ENCODE results near the gene XPO6.

XPO6 gene

GRCh38 chr16:28183484-28183883 lies 28.3 kb downstream of the XPO6 start:
- DNase-seq: no peak

- DNase-seq: no peak
These were observed 29.0 kb downstream of the XPO6 start for GRCh38 chr16:28182801-28183200.

GRCh38 chr16:28182183-28182582 lies 29.6 kb downstream of the XPO6 start:
- DNase-seq: no peak

GRCh38 chr16:28181515-28181914 lies 30.2 kb downstream of the XPO6 start:
- no peak for DNase-seq

GRCh38 chr16:28180655-28181460 lies 30.9 kb downstream of the XPO6 start:
- peak; percentile 6 for DNase-seq

- DNase-seq: no peak
These were observed 32.4 kb downstream of the XPO6 start for GRCh38 chr16:28179354-28179753.

- DNase-seq: no peak
These were observed 36.0 kb downstream of the XPO6 start for GRCh38 chr16:28175715-28176114.

- no peak for DNase-seq
These were observed 39.4 kb downstream of the XPO6 start for GRCh38 chr16:28172336-28172735.

- DNase-seq: no peak
These were observed 39.9 kb downstream of the XPO6 start for GRCh38 chr16:28171816-28172215.

- no peak for DNase-seq
These were observed 42.7 kb downstream of the XPO6 start for GRCh38 chr16:28168991-28169554.

GRCh38 chr16:28167730-28168129 lies 44.0 kb downstream of the XPO6 start:
- no peak for DNase-seq

- DNase-seq: no peak
These were observed 44.5 kb downstream of the XPO6 start for GRCh38 chr16:28167221-28167620.

GRCh38 chr16:28166394-28167208 lies 45.2 kb downstream of the XPO6 start:
- no peak for DNase-seq

- no peak for DNase-seq
These were observed 46.2 kb downstream of the XPO6 start for GRCh38 chr16:28165598-28165997.

GRCh38 chr16:28164140-28164539 lies 47.6 kb downstream of the XPO6 start:
- DNase-seq: no peak

GRCh38 chr16:28163699-28164098 lies 48.1 kb downstream of the XPO6 start:
- no peak for DNase-seq

- no peak for DNase-seq
These were observed 49.4 kb downstream of the XPO6 start for GRCh38 chr16:28162326-28162877.

GRCh38 chr16:28161626-28162025 lies 50.1 kb downstream of the XPO6 start:
- no peak for DNase-seq

GRCh38 chr16:28158136-28158535 lies 53.6 kb downstream of the XPO6 start:
- DNase-seq: peak; percentile 37

- no peak for DNase-seq
These were observed 55.6 kb downstream of the XPO6 start for GRCh38 chr16:28156056-28156680.

GRCh38 chr16:28155293-28155692 lies 56.5 kb downstream of the XPO6 start:
- DNase-seq: no peak

GRCh38 chr16:28151180-28151579 lies 60.6 kb downstream of the XPO6 start:
- DNase-seq: no peak

Measured in GF-D8 (cell line).